ENCODE data around the gene SLC39A10.

Gene SLC39A10

DNA sequence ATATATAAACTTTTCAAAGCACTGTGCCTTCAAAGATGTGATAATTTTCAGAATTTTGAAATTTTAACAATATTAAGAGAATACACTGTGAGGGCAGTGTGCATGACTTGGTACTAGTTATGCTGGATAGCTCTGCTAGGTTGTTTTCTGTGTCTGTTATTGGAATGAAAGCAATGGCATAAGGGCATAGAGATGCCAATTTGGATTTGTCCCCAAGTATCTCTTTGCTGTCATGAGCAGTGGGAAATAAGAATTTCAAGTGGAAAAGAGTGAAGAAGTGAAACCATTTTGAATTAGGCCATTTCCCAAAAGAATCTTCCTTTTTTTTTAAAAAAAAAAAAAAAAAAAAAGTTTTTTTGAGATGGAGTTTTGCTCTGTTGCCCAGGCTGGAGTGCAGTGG lies 76.8 kb downstream of the SLC39A10 start:
- no peak overlapping the region for H3K4me2 ChIP-seq (ENCODE audit: low read depth, low read length)
- H3K36me3 ChIP-seq (replicated peaks; ENCODE audit: insufficient read depth, low read length) = no peaks in the 10 kb centered on the region
- H3K27me3 ChIP-seq (replicated peaks; ENCODE audit: insufficient read depth, low read length) = no peaks in the 10 kb centered on the region
- H3K9me3 ChIP-seq (replicated peaks; ENCODE audit: insufficient read depth, low read length) = no peaks in the 10 kb centered on the region
- DNase-seq = no peak
- no peak overlapping the region for H3K9ac ChIP-seq (ENCODE audit: low read length)
- H3K79me2 ChIP-seq (ENCODE audit: low read length) = no peaks in the 10 kb centered on the region
- no peaks in the 10 kb centered on the region for H3K4me1 ChIP-seq (ENCODE audit: low read length)
- H3F3A ChIP-seq (ENCODE audit: insufficient read depth, low read length) = no peaks in the 10 kb centered on the region
- H4K20me1 ChIP-seq (ENCODE audit: insufficient read depth, low read length) = no peaks in the 10 kb centered on the region
- H3K9me2 ChIP-seq (replicated peaks; ENCODE audit: insufficient read depth, low read length) = no peaks in the 10 kb centered on the region
- no peak for TF ChIP-seq EZH2phosphoT487 (IDR thresholded peaks at IDR 0.05; ENCODE audit: low read length)
- no peak for TF ChIP-seq EZH2 (optimal IDR thresholded peaks at IDR 0.05; ENCODE audit: low read depth, low read length)
- TF ChIP-seq, protein P1, sequence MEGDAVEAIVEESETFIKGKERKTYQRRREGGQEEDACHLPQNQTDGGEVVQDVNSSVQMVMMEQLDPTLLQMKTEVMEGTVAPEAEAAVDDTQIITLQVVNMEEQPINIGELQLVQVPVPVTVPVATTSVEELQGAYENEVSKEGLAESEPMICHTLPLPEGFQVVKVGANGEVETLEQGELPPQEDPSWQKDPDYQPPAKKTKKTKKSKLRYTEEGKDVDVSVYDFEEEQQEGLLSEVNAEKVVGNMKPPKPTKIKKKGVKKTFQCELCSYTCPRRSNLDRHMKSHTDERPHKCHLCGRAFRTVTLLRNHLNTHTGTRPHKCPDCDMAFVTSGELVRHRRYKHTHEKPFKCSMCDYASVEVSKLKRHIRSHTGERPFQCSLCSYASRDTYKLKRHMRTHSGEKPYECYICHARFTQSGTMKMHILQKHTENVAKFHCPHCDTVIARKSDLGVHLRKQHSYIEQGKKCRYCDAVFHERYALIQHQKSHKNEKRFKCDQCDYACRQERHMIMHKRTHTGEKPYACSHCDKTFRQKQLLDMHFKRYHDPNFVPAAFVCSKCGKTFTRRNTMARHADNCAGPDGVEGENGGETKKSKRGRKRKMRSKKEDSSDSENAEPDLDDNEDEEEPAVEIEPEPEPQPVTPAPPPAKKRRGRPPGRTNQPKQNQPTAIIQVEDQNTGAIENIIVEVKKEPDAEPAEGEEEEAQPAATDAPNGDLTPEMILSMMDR (IDR thresholded peaks at IDR 0.05; ENCODE audit: low read length) = no peak
- no peak overlapping the region for H3K27ac ChIP-seq (ENCODE audit: low read length)
- no peak overlapping the region for H2AFZ ChIP-seq (ENCODE audit: low read length)
- no peak overlapping the region for H3K4me3 ChIP-seq (ENCODE audit: low read length)

DNA sequence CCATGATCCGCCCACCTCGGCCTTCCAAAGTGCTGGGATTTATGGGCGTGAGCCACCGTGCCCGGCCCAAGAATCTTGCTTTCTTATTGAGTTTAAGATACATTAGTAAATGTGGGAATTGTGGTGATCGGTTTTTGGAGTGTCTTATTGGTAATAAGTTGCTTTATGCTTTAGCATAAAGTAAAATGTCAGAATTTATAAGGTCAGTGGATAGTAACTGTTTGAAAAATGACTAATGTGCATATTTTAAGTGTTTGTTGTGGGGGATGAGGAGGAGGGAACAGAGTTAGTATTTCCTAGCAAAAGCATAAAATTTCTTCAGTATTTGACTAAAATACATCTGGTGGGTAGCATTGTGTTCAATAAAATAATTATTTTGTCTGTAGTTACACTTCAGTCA lies 77.4 kb downstream of the SLC39A10 start:
- no peaks in the 10 kb centered on the region for H4K20me1 ChIP-seq (ENCODE audit: insufficient read depth, low read length)
- H3K36me3 ChIP-seq (replicated peaks; ENCODE audit: insufficient read depth, low read length) = no peaks in the 10 kb centered on the region
- no peaks in the 10 kb centered on the region for H3K9me2 ChIP-seq (replicated peaks; ENCODE audit: insufficient read depth, low read length)
- no peak overlapping the region for H3K9ac ChIP-seq (ENCODE audit: low read length)
- no peak overlapping the region for H3K27ac ChIP-seq (ENCODE audit: low read length)
- H3K4me3 ChIP-seq (ENCODE audit: low read length) = no peak overlapping the region
- no peaks in the 10 kb centered on the region for H3K27me3 ChIP-seq (replicated peaks; ENCODE audit: insufficient read depth, low read length)
- no peaks in the 10 kb centered on the region for H3K79me2 ChIP-seq (ENCODE audit: low read length)
- no peaks in the 10 kb centered on the region for H3F3A ChIP-seq (ENCODE audit: insufficient read depth, low read length)
- no peak for DNase-seq
- no peak overlapping the region for H2AFZ ChIP-seq (ENCODE audit: low read length)
- no peaks in the 10 kb centered on the region for H3K4me1 ChIP-seq (ENCODE audit: low read length)
- no peak overlapping the region for H3K4me2 ChIP-seq (ENCODE audit: low read depth, low read length)
- no peaks in the 10 kb centered on the region for H3K9me3 ChIP-seq (replicated peaks; ENCODE audit: insufficient read depth, low read length)
- TF ChIP-seq, protein P1 (IDR thresholded peaks at IDR 0.05; ENCODE audit: low read length) = no peak
- TF ChIP-seq EZH2 (optimal IDR thresholded peaks at IDR 0.05; ENCODE audit: low read depth, low read length) (no peak), EZH2phosphoT487 (IDR thresholded peaks at IDR 0.05; ENCODE audit: low read length) (no peak)

DNA sequence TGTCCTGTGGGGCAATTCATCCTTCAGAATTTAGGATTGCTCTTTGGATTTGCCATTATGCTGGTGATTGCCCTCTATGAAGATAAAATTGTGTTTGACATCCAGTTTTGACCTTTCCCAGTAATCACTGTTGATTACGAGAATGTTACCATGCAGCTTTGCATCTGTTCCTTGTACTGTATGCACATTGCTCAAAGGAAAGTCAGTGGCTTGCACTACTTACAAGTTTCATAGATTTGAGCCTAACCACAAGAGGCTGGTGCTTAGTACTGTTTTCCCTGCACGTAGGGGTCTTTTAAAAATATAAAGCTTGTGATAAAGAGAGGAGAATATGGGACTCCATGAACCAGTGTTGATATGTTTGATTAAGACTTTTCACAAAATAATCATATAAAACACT lies 77.9 kb downstream of the SLC39A10 start:
- Histone ChIP-seq H3K79me2 (ENCODE audit: low read length) (no peaks in the 10 kb centered on the region), H4K20me1 (ENCODE audit: insufficient read depth, low read length) (no peaks in the 10 kb centered on the region), H3K27ac (ENCODE audit: low read length) (no peak overlapping the region), H3K4me1 (ENCODE audit: low read length) (no peaks in the 10 kb centered on the region), H3K36me3 (replicated peaks; ENCODE audit: insufficient read depth, low read length) (no peaks in the 10 kb centered on the region), H3K9me2 (replicated peaks; ENCODE audit: insufficient read depth, low read length) (no peaks in the 10 kb centered on the region), H3K4me2 (ENCODE audit: low read depth, low read length) (no peak overlapping the region), H3K9me3 (replicated peaks; ENCODE audit: insufficient read depth, low read length) (no peaks in the 10 kb centered on the region), H3K27me3 (replicated peaks; ENCODE audit: insufficient read depth, low read length) (no peaks in the 10 kb centered on the region), H3K9ac (ENCODE audit: low read length) (no peak overlapping the region), H2AFZ (ENCODE audit: low read length) (no peak overlapping the region), H3K4me3 (ENCODE audit: low read length) (no peak overlapping the region), H3F3A (ENCODE audit: insufficient read depth, low read length) (no peaks in the 10 kb centered on the region)
- DNase-seq = no peak
- TF ChIP-seq EZH2 (optimal IDR thresholded peaks at IDR 0.05; ENCODE audit: low read depth, low read length) (no peak), EZH2phosphoT487 (IDR thresholded peaks at IDR 0.05; ENCODE audit: low read length) (no peak)
- TF ChIP-seq, protein P1 (IDR thresholded peaks at IDR 0.05; ENCODE audit: low read length) = no peak

All from MM.1S (cell line).